HepG2 (cell line): Measurements from ENCODE around the gene RHBDD2. TPM values are rescaled to one million over a fixed set of nuclear protein-coding genes. Genes with fewer than 3 reads are reported as not detected.
A peak's percentile ranks its signal among the peaks of the same experiment; 100 is the strongest.

ENCODE experiments used
- FOXK2 ChIP-seq: fragments of 450-650 bp; IDR thresholded peaks from 2 replicates; pipeline ENCODE4 v1.6.1; 2016
- KDM6A ChIP-seq: IDR thresholded peaks from 2 replicates; pipeline ENCODE4 v1.6.1; 2016; ENCODE audit warnings: low read depth
- MAFG ChIP-seq: sonication (generic); formaldehyde crosslinking; IDR thresholded peaks from 2 replicates; pipeline ENCODE4 v1.5.1; 2020; ENCODE audit warnings: mild to moderate bottlenecking, missing genetic modification reagents
- RERE ChIP-seq: IDR thresholded peaks from 2 replicates; pipeline ENCODE4 v1.6.1; 2016; ENCODE audit warnings: low read depth, missing genetic modification reagents, missing compliant biosample characterization
- RORA ChIP-seq: sonication (generic); formaldehyde crosslinking; IDR thresholded peaks from 2 replicates; pipeline ENCODE4 v1.5.0; 2020; ENCODE audit warnings: mild to moderate bottlenecking, missing genetic modification reagents, moderate library complexity
- TARDBP ChIP-seq: sonication (generic); formaldehyde crosslinking; IDR thresholded peaks from 2 replicates; pipeline ENCODE4 v1.8.0; 2022; ENCODE audit warnings: mild to moderate bottlenecking, missing genetic modification reagents
- ZNF20 ChIP-seq: sonication (generic); formaldehyde crosslinking; IDR thresholded peaks from 2 replicates; pipeline ENCODE4 v1.4.0; 2020; ENCODE audit warnings: mild to moderate bottlenecking, moderate library complexity, missing genetic modification reagents
- ZNF281 ChIP-seq: sonication (generic); formaldehyde crosslinking; IDR thresholded peaks from 2 replicates; pipeline ENCODE4 v1.4.0; 2020; ENCODE audit warnings: missing genetic modification reagents, borderline replicate concordance
- ZSCAN12 ChIP-seq: sonication (generic); formaldehyde crosslinking; IDR thresholded peaks from 2 replicates; pipeline ENCODE4 v1.9.0; 2021; ENCODE audit warnings: mild to moderate bottlenecking, missing genetic modification reagents
- polyA plus RNA-seq, 8 experiments: library from polyadenylated mRNA; depleted of rRNA in 3 of 8; stranded (reverse) in 7 of 8; unstranded in 1 of 8; fragments of >200 nt; fragmentation: Illumina TruSeq in 4 of 8; extraction: Trizol in 4 of 8; gene quantifications; 2 replicates each; pipeline versions ENCODE4 v1.2.1 to v1.2.3, GENCODE V29; 2011 to 2016; ENCODE audit warnings: low read depth in 4 of 8, missing spikeins in 1 of 8, mixed read lengths in 1 of 8; ENCODE audit not compliant: insufficient read depth in 1 of 8
- total RNA-seq, 5 experiments: library from RNA; depleted of rRNA; stranded (reverse); fragments of >200 nt; fragmentation: Illumina TruSeq; extraction: Trizol; gene quantifications; 2 replicates each; pipeline ENCODE4 v1.2.3, GENCODE V29; 2016; ENCODE audit warnings: low read depth in 1 of 5
- TF ChIP-seq, protein P1 (sequence below): IDR thresholded peaks from 2 replicates; pipeline ENCODE4 v1.6.1; 2012; ENCODE audit warnings: low read length, improper control_type of control experiment
- TF ChIP-seq, protein P2 (sequence below): sonication (generic); formaldehyde crosslinking; IDR thresholded peaks from 2 replicates; pipeline ENCODE4 v1.5.1; 2020; ENCODE audit warnings: mild to moderate bottlenecking, missing genetic modification reagents, borderline replicate concordance

RHBDD2 gene
- total and polyA plus RNA-seq, 2 of the 13 experiments (the other 11 are each of a cell fraction or from before 2014, with no cell fraction given), result 23.1 to 26.4 TPM

- TF ChIP-seq, protein P1, sequence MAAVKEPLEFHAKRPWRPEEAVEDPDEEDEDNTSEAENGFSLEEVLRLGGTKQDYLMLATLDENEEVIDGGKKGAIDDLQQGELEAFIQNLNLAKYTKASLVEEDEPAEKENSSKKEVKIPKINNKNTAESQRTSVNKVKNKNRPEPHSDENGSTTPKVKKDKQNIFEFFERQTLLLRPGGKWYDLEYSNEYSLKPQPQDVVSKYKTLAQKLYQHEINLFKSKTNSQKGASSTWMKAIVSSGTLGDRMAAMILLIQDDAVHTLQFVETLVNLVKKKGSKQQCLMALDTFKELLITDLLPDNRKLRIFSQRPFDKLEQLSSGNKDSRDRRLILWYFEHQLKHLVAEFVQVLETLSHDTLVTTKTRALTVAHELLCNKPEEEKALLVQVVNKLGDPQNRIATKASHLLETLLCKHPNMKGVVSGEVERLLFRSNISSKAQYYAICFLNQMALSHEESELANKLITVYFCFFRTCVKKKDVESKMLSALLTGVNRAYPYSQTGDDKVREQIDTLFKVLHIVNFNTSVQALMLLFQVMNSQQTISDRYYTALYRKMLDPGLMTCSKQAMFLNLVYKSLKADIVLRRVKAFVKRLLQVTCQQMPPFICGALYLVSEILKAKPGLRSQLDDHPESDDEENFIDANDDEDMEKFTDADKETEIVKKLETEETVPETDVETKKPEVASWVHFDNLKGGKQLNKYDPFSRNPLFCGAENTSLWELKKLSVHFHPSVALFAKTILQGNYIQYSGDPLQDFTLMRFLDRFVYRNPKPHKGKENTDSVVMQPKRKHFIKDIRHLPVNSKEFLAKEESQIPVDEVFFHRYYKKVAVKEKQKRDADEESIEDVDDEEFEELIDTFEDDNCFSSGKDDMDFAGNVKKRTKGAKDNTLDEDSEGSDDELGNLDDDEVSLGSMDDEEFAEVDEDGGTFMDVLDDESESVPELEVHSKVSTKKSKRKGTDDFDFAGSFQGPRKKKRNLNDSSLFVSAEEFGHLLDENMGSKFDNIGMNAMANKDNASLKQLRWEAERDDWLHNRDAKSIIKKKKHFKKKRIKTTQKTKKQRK, result no peak
- TF ChIP-seq KDM6A, result peak; percentile 88
- TF ChIP-seq FOXK2, result peak; percentile 57
- TF ChIP-seq ZNF281 (CRISPR knock-in tag), result peak; percentile 83
- TF ChIP-seq RORA (CRISPR knock-in tag), result 0 out of 2 replicates have a peak, but pooled peaks have one; percentile 60
- TF ChIP-seq TARDBP, result peak; percentile 31; the same call in 1 of the 2 replicates
- TF ChIP-seq ZNF20 (CRISPR knock-in tag), result no peak
- no peak for TF ChIP-seq MAFG (CRISPR knock-in tag)
- TF ChIP-seq RERE (CRISPR knock-in tag), result peak; percentile 42; the same call in 1 of the 2 replicates
- TF ChIP-seq, protein P2, sequence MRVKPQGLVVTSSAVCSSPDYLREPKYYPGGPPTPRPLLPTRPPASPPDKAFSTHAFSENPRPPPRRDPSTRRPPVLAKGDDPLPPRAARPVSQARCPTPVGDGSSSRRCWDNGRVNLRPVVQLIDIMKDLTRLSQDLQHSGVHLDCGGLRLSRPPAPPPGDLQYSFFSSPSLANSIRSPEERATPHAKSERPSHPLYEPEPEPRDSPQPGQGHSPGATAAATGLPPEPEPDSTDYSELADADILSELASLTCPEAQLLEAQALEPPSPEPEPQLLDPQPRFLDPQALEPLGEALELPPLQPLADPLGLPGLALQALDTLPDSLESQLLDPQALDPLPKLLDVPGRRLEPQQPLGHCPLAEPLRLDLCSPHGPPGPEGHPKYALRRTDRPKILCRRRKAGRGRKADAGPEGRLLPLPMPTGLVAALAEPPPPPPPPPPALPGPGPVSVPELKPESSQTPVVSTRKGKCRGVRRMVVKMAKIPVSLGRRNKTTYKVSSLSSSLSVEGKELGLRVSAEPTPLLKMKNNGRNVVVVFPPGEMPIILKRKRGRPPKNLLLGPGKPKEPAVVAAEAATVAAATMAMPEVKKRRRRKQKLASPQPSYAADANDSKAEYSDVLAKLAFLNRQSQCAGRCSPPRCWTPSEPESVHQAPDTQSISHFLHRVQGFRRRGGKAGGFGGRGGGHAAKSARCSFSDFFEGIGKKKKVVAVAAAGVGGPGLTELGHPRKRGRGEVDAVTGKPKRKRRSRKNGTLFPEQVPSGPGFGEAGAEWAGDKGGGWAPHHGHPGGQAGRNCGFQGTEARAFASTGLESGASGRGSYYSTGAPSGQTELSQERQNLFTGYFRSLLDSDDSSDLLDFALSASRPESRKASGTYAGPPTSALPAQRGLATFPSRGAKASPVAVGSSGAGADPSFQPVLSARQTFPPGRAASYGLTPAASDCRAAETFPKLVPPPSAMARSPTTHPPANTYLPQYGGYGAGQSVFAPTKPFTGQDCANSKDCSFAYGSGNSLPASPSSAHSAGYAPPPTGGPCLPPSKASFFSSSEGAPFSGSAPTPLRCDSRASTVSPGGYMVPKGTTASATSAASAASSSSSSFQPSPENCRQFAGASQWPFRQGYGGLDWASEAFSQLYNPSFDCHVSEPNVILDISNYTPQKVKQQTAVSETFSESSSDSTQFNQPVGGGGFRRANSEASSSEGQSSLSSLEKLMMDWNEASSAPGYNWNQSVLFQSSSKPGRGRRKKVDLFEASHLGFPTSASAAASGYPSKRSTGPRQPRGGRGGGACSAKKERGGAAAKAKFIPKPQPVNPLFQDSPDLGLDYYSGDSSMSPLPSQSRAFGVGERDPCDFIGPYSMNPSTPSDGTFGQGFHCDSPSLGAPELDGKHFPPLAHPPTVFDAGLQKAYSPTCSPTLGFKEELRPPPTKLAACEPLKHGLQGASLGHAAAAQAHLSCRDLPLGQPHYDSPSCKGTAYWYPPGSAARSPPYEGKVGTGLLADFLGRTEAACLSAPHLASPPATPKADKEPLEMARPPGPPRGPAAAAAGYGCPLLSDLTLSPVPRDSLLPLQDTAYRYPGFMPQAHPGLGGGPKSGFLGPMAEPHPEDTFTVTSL (CRISPR knock-in tag), result peak; percentile 67; the same call in 1 of the 2 replicates
- no peak for TF ChIP-seq ZSCAN12
Measured at GRCh38 chr7:75906991-75907667, 28.3 kb downstream of the RHBDD2 start (continued).
